ENCODE measurements around the gene H3-3A. TPM values are rescaled to one million over a fixed set of nuclear protein-coding genes. Genes with fewer than 3 reads are reported as not detected.

The H3-3A gene
- total and polyA plus RNA-seq, 11 donors = 241 to 471 (median 305) TPM

GRCh38 chr1:226082587-226082917 lies 20.0 kb downstream of the H3-3A start:
- Histone ChIP-seq H3K27me3 (no peaks in the 10 kb centered on the region), H3K36me3 (no peaks in the 10 kb centered on the region), H3K4me3 (peak overlapping the region in 11 of 12 donors; percentile 55 to 81 (median 65)), H3K9me3 (no peaks in the 10 kb centered on the region), H3K4me1 (peaks cover 0 to 15% (median 7%) of the 10 kb centered on the region in 12 donors), H3K27ac (peak overlapping the region in 6 of 12 donors; percentile 65 to 79 (median 72))
- TF ChIP-seq CTCF (IDR thresholded peaks at IDR 0.05) (no peak), POLR2A (IDR thresholded peaks at IDR 0.05) (no peak)
- DNase-seq = no peak
- intact Hi-C loops (cut with DNase I) = loop anchor here in 3 of 10 donors (2.0 to 5.0 kb wide), 2 partner anchors 14 to 40 kb away; no protein-coding TSS in a partner anchor
- WGBS, 4 donors = 75 to 85% (median 80%) methylated on average over 7 of the region's 7 CpGs
- no peak for ATAC-seq

GRCh38 chr1:226082959-226083301 lies 20.4 kb downstream of the H3-3A start:
- 0 to 13% (median 1%) methylated on average over 3 to 23 of the region's 23 CpGs for WGBS, 4 donors
- ATAC-seq = peak; percentile 74 to 86 (median 78)
- intact Hi-C loops (cut with DNase I) = loop anchor here in 3 of 10 donors (2.0 to 5.0 kb wide), 2 partner anchors 14 to 39 kb away; no protein-coding TSS in a partner anchor

GRCh38 chr1:226083302-226084101 lies 21.0 kb downstream of the H3-3A start:
- ATAC-seq (peak; percentile 87 to 98 (median 97)), DNase-seq (peak; percentile 88 to 95 (median 91))
- peak overlapping the region; percentile 47 to 81 (median 65) for H3K4me3 ChIP-seq
- H3K27me3 ChIP-seq = no peaks in the 10 kb centered on the region
- WGBS, 4 donors = 2 to 3% (median 2%) methylated on average over 49 to 75 of the region's 75 CpGs
- intact Hi-C loops (cut with DNase I) = loop anchor here in 3 of 10 donors (2.0 to 5.0 kb wide), 2 partner anchors 15 to 39 kb away; no protein-coding TSS in a partner anchor
- TF ChIP-seq POLR2A (IDR thresholded peaks at IDR 0.05) = peak in 1 of 2 donors; percentile 44
- TF ChIP-seq CTCF (IDR thresholded peaks at IDR 0.05) = peak in 2 of 12 donors; percentile 11 to 35
- peaks cover 0 to 15% (median 7%) of the 10 kb centered on the region in 12 donors for H3K4me1 ChIP-seq
- peak overlapping the region in 11 of 12 donors; percentile 9 to 79 (median 69) for H3K27ac ChIP-seq
- H3K9me3 ChIP-seq = no peaks in the 10 kb centered on the region
- H3K36me3 ChIP-seq = no peaks in the 10 kb centered on the region

More at GRCh38 chr1:226082959-226083301, 20.4 kb downstream of the H3-3A start:
- H3K4me3 ChIP-seq = peak overlapping the region; percentile 47 to 81 (median 65)
- peaks cover 0 to 15% (median 7%) of the 10 kb centered on the region in 12 donors for H3K4me1 ChIP-seq
- no peaks in the 10 kb centered on the region for H3K36me3 ChIP-seq
- H3K9me3 ChIP-seq = no peaks in the 10 kb centered on the region
- TF ChIP-seq CTCF (IDR thresholded peaks at IDR 0.05) (peak in 1 of 12 donors; percentile 8), POLR2A (IDR thresholded peaks at IDR 0.05) (no peak)
- H3K27me3 ChIP-seq = no peaks in the 10 kb centered on the region
- peak; percentile 56 to 85 (median 72) for DNase-seq
- H3K27ac ChIP-seq = peak overlapping the region in 11 of 12 donors; percentile 9 to 79 (median 69)

GRCh38 chr1:226085675-226086285 lies 23.3 kb downstream of the H3-3A start:
- no peaks in the 10 kb centered on the region for H3K9me3 ChIP-seq
- no peaks in the 10 kb centered on the region for H3K36me3 ChIP-seq
- no peaks in the 10 kb centered on the region for H3K27me3 ChIP-seq
- H3K27ac ChIP-seq = no peak overlapping the region
- H3K4me1 ChIP-seq = peaks cover 0 to 15% (median 7%) of the 10 kb centered on the region in 12 donors
- DNase-seq = no peak
- TF ChIP-seq POLR2A (IDR thresholded peaks at IDR 0.05) (no peak), CTCF (IDR thresholded peaks at IDR 0.05) (no peak)
- H3K4me3 ChIP-seq = no peak overlapping the region
- 88 to 94% (median 92%) methylated on average over 5 of the region's 5 CpGs for WGBS, 4 donors
- no peak for ATAC-seq
- intact Hi-C loops (cut with DNase I) = no loop called here
